Muscle layer of duodenum (tissue), 2 donors: ENCODE results near the gene ACOX2.
A peak's percentile ranks its signal among the peaks of the same experiment; 100 is the strongest.

ENCODE experiments used
- H3K27ac ChIP-seq: one replicate; pipeline ENCODE4 v1.7.0; 2013; ENCODE audit warnings: mild to moderate bottlenecking, low read length
- H3K27me3 ChIP-seq: one replicate; pipeline ENCODE4 v1.7.0; 2013; ENCODE audit warnings: low read depth, mild to moderate bottlenecking, control low read depth, low read length
- H3K36me3 ChIP-seq, 2 donors: one replicate each; pipeline ENCODE4 v1.7.0; 2013; ENCODE audit warnings: low read length in 2 of 2, control low read depth in 1 of 2, mild to moderate bottlenecking in 1 of 2; ENCODE audit not compliant: insufficient read depth in 2 of 2, control insufficient read depth in 1 of 2
- H3K4me1 ChIP-seq, 2 donors: one replicate each; pipeline ENCODE4 v1.7.0; 2013; ENCODE audit warnings: low read length in 2 of 2, mild to moderate bottlenecking in 2 of 2, control low read depth in 1 of 2, moderate library complexity in 1 of 2; ENCODE audit not compliant: insufficient read depth in 2 of 2, control insufficient read depth in 1 of 2
- H3K4me3 ChIP-seq, 2 donors: one replicate each; pipeline ENCODE4 v1.7.0; 2013; ENCODE audit warnings: low read length in 2 of 2, low read depth in 1 of 2, mild to moderate bottlenecking in 1 of 2
- H3K9me3 ChIP-seq, 2 donors: one replicate each; pipeline ENCODE4 v1.7.0; 2013; ENCODE audit warnings: low read length in 2 of 2, control low read depth in 1 of 2, mild to moderate bottlenecking in 1 of 2; ENCODE audit not compliant: control insufficient read depth in 1 of 2
- donor health status: healthy.

The ACOX2 gene

DNA sequence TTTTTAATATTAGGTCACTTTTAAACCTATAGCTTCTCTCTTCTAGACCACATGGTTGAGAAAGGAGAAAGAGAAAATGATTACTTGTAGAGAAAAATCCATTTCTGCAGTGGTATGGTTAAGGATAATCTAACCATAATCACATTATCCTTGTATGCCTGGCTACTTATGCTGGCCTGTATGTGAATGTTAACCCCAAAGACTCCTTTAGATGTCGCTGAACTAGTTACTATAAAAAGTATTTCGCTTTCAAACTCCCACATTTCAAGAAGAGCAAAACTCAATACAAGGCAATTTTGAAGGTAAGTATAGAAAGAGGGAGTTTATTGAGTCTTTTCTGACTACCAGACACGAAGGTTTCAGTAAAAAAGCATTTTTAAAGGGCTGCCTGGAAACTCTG, 42.9 kb downstream of the ACOX2 start:
- Histone ChIP-seq H3K4me3 (peak overlapping the region in 1 of 2 donors; percentile 85), H3K9me3 (no peaks in the 10 kb centered on the region), H3K4me1 (peaks cover 13 to 50% of the 10 kb centered on the region in 2 donors)

DNA sequence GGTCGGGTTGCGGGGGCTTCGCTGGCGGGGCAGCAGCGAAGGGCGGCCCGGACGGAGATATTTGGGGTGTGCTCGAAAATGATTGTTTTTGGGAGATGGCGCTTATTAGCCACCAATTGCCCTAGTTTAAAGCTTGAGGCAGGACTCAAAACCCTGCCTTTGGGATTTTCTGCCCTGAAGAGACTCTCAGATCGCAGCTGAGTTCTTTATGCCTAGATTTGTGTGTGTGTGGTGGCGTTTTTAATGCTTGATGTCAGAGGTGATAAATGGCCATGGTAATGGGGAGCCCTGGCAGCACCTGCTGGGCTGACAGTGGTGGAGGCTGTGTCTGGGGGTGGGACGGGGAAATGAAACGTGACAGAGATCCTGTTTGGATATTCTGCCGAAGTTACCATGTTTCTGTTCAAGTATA, 44.5 kb downstream of the ACOX2 start:
- Histone ChIP-seq H3K9me3 (no peaks in the 10 kb centered on the region), H3K36me3 (no peaks in the 10 kb centered on the region), H3K4me3 (peak overlapping the region; percentile 85 to 86), H3K4me1 (peaks cover 13 to 44% of the 10 kb centered on the region in 2 donors), H3K27me3 (no peaks in the 10 kb centered on the region), H3K27ac (no peak overlapping the region)

More for the DNA sequence above, 42.9 kb downstream of the ACOX2 start:
- Histone ChIP-seq H3K27me3 (no peaks in the 10 kb centered on the region), H3K27ac (no peak overlapping the region), H3K36me3 (no peaks in the 10 kb centered on the region)

DNA sequence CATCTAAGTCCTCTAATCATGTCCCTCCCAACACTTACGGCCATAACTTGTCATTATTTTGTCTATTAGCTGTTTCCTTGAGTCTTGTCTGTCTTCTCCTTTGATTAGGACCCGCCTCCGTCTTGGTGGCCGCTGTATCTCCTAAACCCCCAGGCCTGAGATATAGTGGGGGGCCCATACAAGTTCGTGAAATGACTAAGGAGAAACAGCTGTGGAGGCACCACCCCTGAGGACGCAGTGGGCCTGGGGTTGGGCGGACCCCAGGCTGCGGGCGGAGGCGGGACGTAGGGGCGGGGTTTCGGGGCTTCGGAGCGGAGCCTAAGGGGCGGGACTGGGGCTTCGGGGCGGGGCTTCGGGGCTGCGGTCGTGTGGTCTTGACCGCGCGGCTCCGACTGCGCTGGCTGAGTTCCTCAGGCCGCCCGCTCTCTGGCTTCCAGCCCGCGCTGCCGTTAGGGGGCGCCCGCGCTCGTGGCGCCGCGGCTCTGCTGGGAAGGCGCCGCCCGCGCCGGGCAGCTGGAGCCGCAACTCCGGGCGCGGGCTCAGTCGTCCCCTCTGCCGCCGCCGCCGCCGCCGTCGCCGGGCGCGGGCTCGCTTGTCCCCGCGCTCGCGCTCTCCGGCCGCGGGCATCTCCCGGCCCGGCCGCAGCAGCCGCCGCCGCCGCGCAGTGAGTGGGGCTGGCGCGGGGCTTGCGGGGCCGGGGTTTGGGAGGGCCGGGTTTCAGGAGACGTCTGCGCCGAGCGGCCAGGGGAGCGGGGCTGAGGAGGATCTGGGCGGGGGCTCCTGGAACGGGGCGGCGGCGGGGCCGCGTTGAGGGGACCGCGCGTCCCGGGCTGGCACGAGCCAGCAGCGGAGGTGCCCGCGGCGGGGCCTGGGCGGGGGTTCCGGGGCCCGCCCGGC, 45.2 kb downstream of the ACOX2 start, which contains the start of gene KCTD6:
TSS of gene KCTD6 (plus strand) at position 591 of the 897 bp plus-strand sequence. CDS start 6,660 bp downstream, outside the sequence.
- Histone ChIP-seq H3K9me3 (no peaks in the 10 kb centered on the region), H3K36me3 (no peaks in the 10 kb centered on the region), H3K4me3 (peak within 1 kb of the TSS; percentile 85 to 86), H3K27me3 (no peaks in the 10 kb centered on the region), H3K27ac (peak within 1 kb of the TSS; percentile 64), H3K4me1 (peaks cover 13 to 38% of the 10 kb centered on the region in 2 donors)

DNA sequence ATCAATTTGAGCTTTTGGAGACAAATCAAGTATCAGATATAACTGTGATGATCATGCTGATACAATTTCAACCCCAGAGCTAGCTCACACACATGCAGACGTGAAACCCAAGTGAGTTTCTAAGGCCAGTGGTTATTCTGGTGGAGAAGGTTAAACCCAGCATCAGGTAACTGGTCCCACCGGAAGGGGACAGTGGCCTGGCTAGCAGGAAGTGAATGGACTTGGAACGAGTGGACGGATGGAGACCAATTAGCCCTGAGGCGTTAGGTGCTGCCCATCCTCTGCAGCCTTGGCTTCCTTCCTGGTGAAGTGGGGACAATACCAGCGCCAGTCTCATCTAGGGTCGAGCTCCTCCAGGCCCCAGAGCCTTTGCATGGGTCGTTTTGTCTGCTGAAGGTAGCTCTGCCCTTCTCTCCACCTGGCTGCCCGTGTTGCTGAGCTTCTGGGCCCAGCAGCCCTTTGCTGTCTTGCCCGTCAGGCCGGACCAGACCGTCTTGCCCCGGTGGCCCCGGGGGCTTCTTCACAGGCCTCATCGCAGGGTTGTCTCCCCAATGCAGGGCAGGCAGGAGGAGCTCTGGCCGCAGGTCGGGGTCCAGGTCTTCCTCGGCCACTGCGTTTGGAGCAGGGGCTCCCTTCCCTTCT, 46.0 kb downstream of the ACOX2 start:
- Histone ChIP-seq H3K4me1 (peaks cover 13 to 35% of the 10 kb centered on the region in 2 donors), H3K4me3 (peak overlapping the region; percentile 60 to 66), H3K27ac (peak overlapping the region; percentile 64), H3K9me3 (no peaks in the 10 kb centered on the region), H3K27me3 (no peaks in the 10 kb centered on the region), H3K36me3 (no peaks in the 10 kb centered on the region)

DNA sequence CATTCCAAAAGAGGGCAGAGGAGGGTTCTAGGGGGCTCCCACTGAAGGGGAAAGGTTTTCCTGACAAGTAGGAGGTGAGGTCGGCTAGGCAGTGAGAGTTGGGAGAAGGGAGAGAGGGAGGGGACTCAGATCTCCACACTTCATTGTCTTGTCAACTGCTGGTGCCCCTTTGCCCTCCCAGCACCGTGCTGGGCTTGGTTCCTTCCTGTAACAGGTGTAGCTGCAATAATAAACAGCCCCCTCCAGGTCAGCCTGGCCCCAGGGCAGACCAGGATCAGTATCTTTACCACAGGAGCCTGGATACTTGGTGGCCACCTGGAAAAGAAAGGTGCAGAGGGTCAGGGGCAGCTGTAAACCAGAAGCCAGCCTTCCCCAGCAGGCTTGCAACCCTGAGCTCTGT, 48.0 kb downstream of the ACOX2 start:
- H3K27ac ChIP-seq = no peak overlapping the region

DNA sequence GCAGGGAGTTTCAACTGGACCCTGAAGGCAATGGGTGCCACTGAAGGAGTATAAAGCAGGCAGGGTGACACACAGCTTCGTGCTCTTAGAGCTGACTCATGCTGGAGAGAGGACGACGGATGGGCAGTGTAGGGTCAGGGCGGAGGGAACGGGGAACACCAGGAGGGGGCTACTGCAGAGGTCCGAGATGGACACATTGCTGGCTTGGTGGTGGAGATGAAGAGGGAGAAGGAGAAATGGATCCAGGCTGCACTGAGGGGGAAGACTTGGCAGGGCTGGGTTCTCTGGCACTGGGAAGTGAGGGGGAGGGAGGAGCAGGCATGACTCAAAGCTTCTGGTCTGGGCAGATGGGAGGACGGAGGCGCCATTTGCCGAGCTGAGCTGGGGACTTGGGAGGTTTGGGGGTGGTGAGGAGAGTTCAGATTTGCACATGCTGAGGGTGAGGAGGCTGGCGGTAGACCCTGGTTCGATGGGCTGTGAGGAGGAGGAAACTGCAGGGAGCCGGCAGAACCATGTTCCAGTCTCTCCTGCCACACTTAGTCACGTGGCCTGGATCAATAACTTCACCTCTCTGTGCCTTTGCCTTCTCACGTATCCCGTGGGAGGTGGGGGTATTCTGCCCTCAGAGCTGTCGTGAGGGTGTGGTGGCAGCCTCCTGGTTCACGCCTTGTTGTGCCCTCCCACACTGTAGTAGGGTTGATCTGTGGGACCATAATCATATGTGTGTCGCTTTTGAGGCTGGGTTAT, 49.7 kb downstream of the ACOX2 start:
- H3K4me1 ChIP-seq = peaks cover 3 to 8% of the 10 kb centered on the region in 2 donors
- H3K36me3 ChIP-seq = no peaks in the 10 kb centered on the region
- no peaks in the 10 kb centered on the region for H3K27me3 ChIP-seq
- no peak overlapping the region for H3K4me3 ChIP-seq
- no peak overlapping the region for H3K27ac ChIP-seq
- no peaks in the 10 kb centered on the region for H3K9me3 ChIP-seq

More for the DNA sequence above, 48.0 kb downstream of the ACOX2 start:
- H3K27me3 ChIP-seq = no peaks in the 10 kb centered on the region
- no peaks in the 10 kb centered on the region for H3K9me3 ChIP-seq
- no peaks in the 10 kb centered on the region for H3K36me3 ChIP-seq
- peaks cover 13 to 22% of the 10 kb centered on the region in 2 donors for H3K4me1 ChIP-seq
- H3K4me3 ChIP-seq = no peak overlapping the region

DNA sequence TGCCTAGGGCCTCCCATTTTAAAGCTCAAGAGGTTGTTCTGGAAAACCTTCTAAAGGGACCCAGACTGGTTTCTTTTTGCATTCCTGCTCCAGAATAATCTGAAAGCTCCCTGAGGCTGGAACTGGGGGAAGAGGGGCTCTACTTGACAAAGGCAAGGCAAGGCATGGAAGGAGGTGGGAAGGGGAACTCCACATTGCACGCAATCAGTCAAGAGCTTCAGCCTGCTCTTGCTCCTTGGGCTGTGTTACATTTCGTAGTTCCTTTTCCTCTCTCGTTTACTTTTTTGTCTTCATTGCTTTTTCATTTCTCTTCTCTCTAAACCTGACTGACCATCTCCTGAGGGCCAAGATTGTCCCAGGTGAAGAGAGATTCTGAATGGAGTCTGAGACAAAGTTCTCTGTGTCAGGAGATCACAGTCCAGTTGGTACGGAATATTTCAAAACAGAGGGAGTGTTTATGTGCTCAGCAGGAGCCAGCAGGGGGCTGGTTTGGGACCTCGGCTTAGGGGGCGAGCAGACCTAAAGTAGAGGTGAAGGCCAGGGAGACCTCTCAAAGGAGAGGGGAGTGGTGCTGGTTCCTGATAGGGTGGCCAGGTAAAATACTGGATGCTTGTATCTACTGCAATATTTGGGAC, 51.1 kb downstream of the ACOX2 start:
- H3K27ac ChIP-seq = no peak overlapping the region
- no peak overlapping the region for H3K4me3 ChIP-seq
- H3K9me3 ChIP-seq = no peaks in the 10 kb centered on the region
- no peaks in the 10 kb centered on the region for H3K36me3 ChIP-seq
- H3K27me3 ChIP-seq = no peaks in the 10 kb centered on the region
- H3K4me1 ChIP-seq = peaks cover 2 to 3% of the 10 kb centered on the region in 2 donors

DNA sequence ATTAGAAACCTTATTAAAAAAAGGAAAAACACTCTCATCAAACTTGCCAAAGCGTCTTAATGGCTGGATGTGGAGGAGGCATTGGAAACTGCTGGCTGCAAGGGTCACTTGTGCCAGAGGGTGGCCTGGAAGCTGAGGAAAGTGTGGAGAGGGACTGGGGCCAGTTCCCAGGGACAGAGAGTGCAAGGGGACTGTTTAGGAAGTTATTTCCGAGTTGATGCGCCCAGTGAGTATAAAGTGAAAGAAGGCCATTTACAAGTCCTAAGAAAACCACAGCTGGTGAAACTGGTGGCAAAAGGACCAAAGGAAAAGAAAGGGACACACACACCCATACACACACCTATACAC, 52.3 kb downstream of the ACOX2 start:
- H3K36me3 ChIP-seq = no peaks in the 10 kb centered on the region
- no peaks in the 10 kb centered on the region for H3K9me3 ChIP-seq
- no peaks in the 10 kb centered on the region for H3K27me3 ChIP-seq
- H3K27ac ChIP-seq = no peak overlapping the region
- peaks cover 0 to 3% of the 10 kb centered on the region in 2 donors for H3K4me1 ChIP-seq
- no peak overlapping the region for H3K4me3 ChIP-seq

DNA sequence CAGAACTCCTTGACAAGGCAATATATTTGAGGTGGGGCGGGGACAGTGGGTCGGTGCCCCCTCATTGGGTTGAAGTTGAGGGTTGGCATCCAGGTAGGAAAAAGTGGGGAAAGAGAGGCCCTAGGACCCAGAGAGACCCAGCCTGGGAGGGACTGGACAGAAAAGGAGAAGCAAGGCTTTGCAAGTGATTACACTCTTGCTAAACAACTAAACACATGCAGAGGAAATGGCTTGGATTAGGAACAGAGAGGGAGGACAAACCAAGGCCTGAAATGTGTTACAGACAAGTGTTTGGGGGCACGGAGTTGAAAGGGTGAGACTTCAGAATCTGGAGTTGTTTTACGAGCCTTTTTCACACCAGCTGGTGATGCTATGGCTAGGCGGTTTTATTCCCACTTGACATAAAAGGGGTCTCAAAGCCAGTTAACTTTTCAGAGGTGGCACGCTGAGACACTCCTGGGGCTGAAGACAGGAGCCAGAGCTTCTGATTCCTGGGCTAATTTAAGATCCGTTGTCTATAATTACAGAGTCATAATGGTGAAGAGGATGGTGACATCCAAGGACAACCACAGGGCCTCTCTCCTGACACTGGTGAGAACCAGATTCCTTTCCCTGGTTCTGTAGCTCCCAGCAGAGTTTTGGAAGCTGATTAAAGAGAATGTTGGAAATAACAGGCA, 52.8 kb downstream of the ACOX2 start:
- H3K27ac ChIP-seq = no peak overlapping the region

DNA sequence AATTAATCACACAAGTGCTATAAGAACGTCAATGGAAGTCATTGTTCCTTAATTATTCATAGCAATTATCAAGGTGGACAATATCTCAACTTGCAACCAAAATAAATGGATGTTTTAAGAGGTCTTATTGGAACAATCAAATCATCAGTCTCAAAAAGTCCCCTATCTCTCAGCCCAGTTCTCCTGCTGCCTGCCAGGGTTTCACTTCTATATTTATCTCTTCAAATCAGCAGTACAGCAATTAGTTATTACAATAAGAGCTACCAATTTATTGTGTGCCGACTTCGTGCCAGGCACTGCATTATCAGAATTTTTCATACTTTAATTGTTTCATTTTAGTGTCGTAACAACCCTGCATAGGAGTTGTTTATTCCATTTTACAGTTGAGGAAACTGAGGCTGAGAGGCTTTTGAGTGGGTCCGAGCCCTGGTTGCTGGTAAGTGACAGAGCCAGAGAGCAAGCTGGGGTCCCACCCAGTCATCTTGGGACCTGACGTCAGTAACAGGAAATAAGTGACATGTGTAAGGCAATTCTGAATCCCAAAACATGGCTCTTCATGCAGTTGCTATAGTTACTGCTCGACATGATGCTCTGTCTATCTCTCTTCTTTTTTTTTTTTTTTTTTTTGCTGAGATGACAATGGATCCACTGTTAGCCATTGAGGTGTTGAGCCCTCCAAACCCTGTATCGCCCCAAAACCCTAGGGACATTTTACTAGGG, 53.9 kb downstream of the ACOX2 start:
- Histone ChIP-seq H3K4me1 (peaks cover 0 to 3% of the 10 kb centered on the region in 2 donors), H3K27me3 (no peaks in the 10 kb centered on the region), H3K9me3 (no peaks in the 10 kb centered on the region), H3K27ac (no peak overlapping the region), H3K4me3 (no peak overlapping the region), H3K36me3 (no peaks in the 10 kb centered on the region)

More for the DNA sequence above, 52.8 kb downstream of the ACOX2 start:
- H3K27me3 ChIP-seq = no peaks in the 10 kb centered on the region
- no peaks in the 10 kb centered on the region for H3K9me3 ChIP-seq
- H3K36me3 ChIP-seq = no peaks in the 10 kb centered on the region
- no peak overlapping the region for H3K4me3 ChIP-seq
- H3K4me1 ChIP-seq = peaks cover 0 to 3% of the 10 kb centered on the region in 2 donors
